HFF-Myc (cell line): Measurements from ENCODE around the gene MXD3.
A peak's percentile ranks its signal among the peaks of the same experiment; 100 is the strongest.

Experiments
- DNase-seq: peaks from one replicate; pipeline ENCODE4 v3.0.0-alpha.2; 2011; ENCODE audit warnings: low read depth; ENCODE audit errors: extremely low read depth
- H3K4me3 ChIP-seq: replicated peaks from 2 replicates; pipeline ENCODE4 v1.5.1; 2011; ENCODE audit warnings: low read depth, mild to moderate bottlenecking, control low read depth, low read length
- CTCF ChIP-seq: IDR thresholded peaks from 2 replicates; pipeline ENCODE4 v1.5.1; 2012; ENCODE audit warnings: mild to moderate bottlenecking, low read depth, low read length, control low read depth; ENCODE audit errors: missing control alignments

Gene MXD3

GRCh38 chr5:177319913-177320588 is 8.4 kb upstream of the MXD3 start:
- TF ChIP-seq CTCF, result no peak
- H3K4me3 ChIP-seq, result no peak overlapping the region
- DNase-seq, result no peak

DNA sequence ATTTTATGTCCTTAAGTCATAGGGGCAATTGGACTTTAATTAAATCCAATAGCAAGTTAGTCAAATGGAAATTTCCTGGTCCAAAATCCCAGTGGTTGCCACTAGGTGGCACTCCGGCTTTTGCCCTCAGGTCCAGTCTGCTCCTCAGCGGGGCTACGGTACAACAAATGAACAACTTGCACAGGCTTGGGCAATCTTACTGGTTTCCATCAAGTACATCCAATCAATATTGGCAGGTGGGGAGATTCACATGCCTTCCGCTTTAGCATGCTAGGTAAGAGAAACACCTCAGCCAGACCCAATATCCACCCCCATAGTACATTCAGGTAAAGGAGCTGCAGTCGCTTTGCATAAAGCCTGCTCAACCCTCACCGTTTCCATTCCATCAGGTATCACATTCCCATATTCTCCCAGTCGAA is 6.3 kb upstream of the MXD3 start:
- H3K4me3 ChIP-seq, result no peak overlapping the region
- peak; percentile 87 for TF ChIP-seq CTCF
- DNase-seq, result peak; percentile 37

GRCh38 chr5:177316005-177316404 is 4.3 kb upstream of the MXD3 start:
- no peak for TF ChIP-seq CTCF
- no peak overlapping the region for H3K4me3 ChIP-seq

DNA sequence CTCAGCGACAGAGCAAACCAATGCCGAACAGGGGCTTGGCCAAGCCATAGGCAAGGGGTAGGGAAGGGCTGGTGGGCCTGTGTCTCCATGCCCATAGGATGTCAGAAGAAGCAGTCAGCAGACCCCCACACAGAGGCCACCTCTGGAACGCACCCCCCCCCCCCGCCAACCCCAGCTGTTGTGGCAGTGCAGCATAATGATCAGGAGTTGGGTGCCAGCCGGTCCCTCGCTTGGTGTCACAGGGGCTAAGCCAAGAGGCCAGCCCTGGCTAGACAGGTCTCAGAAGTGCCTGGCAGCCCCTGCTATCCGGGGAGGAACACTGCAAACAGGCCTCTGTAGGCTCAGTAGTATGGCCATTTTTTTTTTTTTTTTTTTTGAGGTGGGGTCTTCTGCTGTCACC is 3.7 kb upstream of the MXD3 start:
- H3K4me3 ChIP-seq, result no peak overlapping the region
- DNase-seq, result no peak
- no peak for TF ChIP-seq CTCF

More at GRCh38 chr5:177316005-177316404, 4.3 kb upstream of the MXD3 start:
- no peak for DNase-seq

- H3K4me3 ChIP-seq, result no peak overlapping the region
- TF ChIP-seq CTCF, result no peak
- DNase-seq, result no peak
Measured at GRCh38 chr5:177314376-177315342, 3.0 kb upstream of the MXD3 start.

DNA sequence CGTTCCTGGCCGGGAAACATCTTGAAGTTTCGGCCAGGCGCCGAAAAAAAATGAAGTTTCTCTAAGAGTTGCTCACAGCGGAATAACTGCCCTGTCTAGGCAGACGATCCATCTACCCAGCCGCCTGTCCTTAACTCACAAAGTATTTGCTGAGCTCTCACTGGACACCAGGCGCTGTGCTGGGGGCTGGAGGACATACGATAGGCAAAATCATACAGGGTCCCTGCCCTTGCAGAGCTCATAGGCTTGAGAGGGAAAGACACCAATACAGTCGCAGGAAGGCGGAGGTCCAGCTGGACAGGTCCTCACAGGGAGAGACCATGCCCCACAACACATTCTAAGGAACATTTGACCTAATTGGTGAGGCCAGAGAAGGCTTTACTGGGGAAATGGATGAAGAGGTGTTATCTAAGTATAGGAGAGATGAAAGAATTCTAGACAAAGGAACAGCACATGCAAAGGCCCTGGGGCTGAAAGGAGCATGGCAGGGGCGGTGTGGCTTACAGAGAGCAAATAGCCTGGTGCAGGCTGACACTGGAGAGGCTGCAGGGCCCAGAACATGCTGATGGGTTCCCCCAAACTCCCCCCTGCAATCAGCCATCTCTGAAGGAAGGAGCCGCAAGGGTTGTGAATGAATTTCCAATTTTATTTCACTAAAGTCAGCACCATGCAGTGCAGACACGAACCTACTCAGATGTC is 2.0 kb upstream of the MXD3 start:
- TF ChIP-seq CTCF, result no peak
- no peak overlapping the region for H3K4me3 ChIP-seq

More for the DNA sequence above, 2.0 kb upstream of the MXD3 start:
- no peak for DNase-seq
